ENCODE results near the gene ICAM3.

The ICAM3 gene

GRCh38 chr19:10335352-10335985, 4.0 kb downstream of the ICAM3 start:
- no peak for TF ChIP-seq JUND (IDR thresholded peaks at IDR 0.05; ENCODE audit: low read depth)
- in situ Hi-C loops (cut with HindIII; ENCODE audit: low pct_unique_long_range_greater_than_20kb, low sequenced_read_pairs), result no loop called here

GRCh38 chr19:10334588-10335351, 4.7 kb downstream of the ICAM3 start:
- peak; percentile 73 to 97 for DNase-seq (ENCODE audit: low read depth in 1 of 2, low spot score in 1 of 2)
- in situ Hi-C loops (cut with HindIII; ENCODE audit: low pct_unique_long_range_greater_than_20kb, low sequenced_read_pairs), result no loop called here
- no peak for TF ChIP-seq JUND (IDR thresholded peaks at IDR 0.05; ENCODE audit: low read depth)

More at GRCh38 chr19:10335352-10335985, 4.0 kb downstream of the ICAM3 start:
- no peak for DNase-seq (ENCODE audit: low read depth in 1 of 2, low spot score in 1 of 2)

GRCh38 chr19:10333758-10334587, 5.5 kb downstream of the ICAM3 start:
- TF ChIP-seq JUND (IDR thresholded peaks at IDR 0.05; ENCODE audit: low read depth), result no peak
- in situ Hi-C loops (cut with HindIII; ENCODE audit: low pct_unique_long_range_greater_than_20kb, low sequenced_read_pairs), result no loop called here
- DNase-seq (ENCODE audit: low read depth in 1 of 2, low spot score in 1 of 2), result no peak

- peak; percentile 87 to 97 for DNase-seq (ENCODE audit: low read depth in 1 of 2, low spot score in 1 of 2)
- no peak for TF ChIP-seq JUND (IDR thresholded peaks at IDR 0.05; ENCODE audit: low read depth)
- in situ Hi-C loops (cut with HindIII; ENCODE audit: low pct_unique_long_range_greater_than_20kb, low sequenced_read_pairs), result no loop called here
These were observed 6.3 kb downstream of the ICAM3 start, which contains the start of gene RAVER1 for GRCh38 chr19:10332965-10333757. TSS of gene RAVER1 (minus strand) at chr19:10333529. CDS start at chr19:10333507, 22 bp downstream.

- no peak for DNase-seq (ENCODE audit: low read depth in 1 of 2, low spot score in 1 of 2)
- in situ Hi-C loops (cut with HindIII; ENCODE audit: low pct_unique_long_range_greater_than_20kb, low sequenced_read_pairs), result no loop called here
- TF ChIP-seq JUND (IDR thresholded peaks at IDR 0.05; ENCODE audit: low read depth), result no peak
These were observed 7.1 kb downstream of the ICAM3 start for GRCh38 chr19:10332158-10332964.

GRCh38 chr19:10329555-10329954, 9.9 kb downstream of the ICAM3 start:
- in situ Hi-C loops (cut with HindIII; ENCODE audit: low pct_unique_long_range_greater_than_20kb, low sequenced_read_pairs), result no loop called here
- no peak for DNase-seq (ENCODE audit: low read depth in 1 of 2, low spot score in 1 of 2)
- TF ChIP-seq JUND (IDR thresholded peaks at IDR 0.05; ENCODE audit: low read depth), result no peak

GRCh38 chr19:10328558-10329429, 10.6 kb downstream of the ICAM3 start:
- TF ChIP-seq JUND (IDR thresholded peaks at IDR 0.05; ENCODE audit: low read depth), result no peak
- in situ Hi-C loops (cut with HindIII; ENCODE audit: low pct_unique_long_range_greater_than_20kb, low sequenced_read_pairs), result no loop called here
- no peak for DNase-seq (ENCODE audit: low read depth in 1 of 2, low spot score in 1 of 2)

GRCh38 chr19:10327793-10328192, 11.6 kb downstream of the ICAM3 start:
- no peak for DNase-seq (ENCODE audit: low read depth in 1 of 2, low spot score in 1 of 2)
- no peak for TF ChIP-seq JUND (IDR thresholded peaks at IDR 0.05; ENCODE audit: low read depth)
- in situ Hi-C loops (cut with HindIII; ENCODE audit: low pct_unique_long_range_greater_than_20kb, low sequenced_read_pairs), result no loop called here

GRCh38 chr19:10325732-10326131, 13.7 kb downstream of the ICAM3 start:
- TF ChIP-seq JUND (IDR thresholded peaks at IDR 0.05; ENCODE audit: low read depth), result no peak
- in situ Hi-C loops (cut with HindIII; ENCODE audit: low pct_unique_long_range_greater_than_20kb, low sequenced_read_pairs), result no loop called here
- no peak for DNase-seq (ENCODE audit: low read depth in 1 of 2, low spot score in 1 of 2)

Measured in T47D (cell line).